IMR-90 (cell line): Measurements from ENCODE around the gene HOXA10. TPM values are rescaled to one million over a fixed set of nuclear protein-coding genes. Genes with fewer than 3 reads are reported as not detected.

Experiments used
- ATAC-seq: fragments of 200-7000 bp; cut with Tn5 transposase; 2 replicates; pipeline ENCODE4 v1.9.1; 2020; ENCODE audit warnings: low read depth, mild to moderate bottlenecking, moderate library complexity
- BruUV-seq: library from RNA; stranded (reverse); fragments of 400-500 nt; replicated peaks from 2 replicates; lab custom pipeline; 2021; lab: Mats Ljungman, UMichigan
- CTCF ChIA-PET: fragments of 300-600 bp; formaldehyde crosslinking; extraction: SDS; loops from one replicate; lab custom pipeline; 2021; ENCODE audit warnings: antibody characterized with exemption; lab: Yijun Ruan, JAX
- POLR2A ChIA-PET: fragments of 300-600 bp; sonication (Branson Sonifier 250); formaldehyde crosslinking; loops from one replicate; lab custom pipeline; 2022; ENCODE audit warnings: antibody characterized with exemption; ENCODE audit not compliant: unreplicated experiment; lab: Charles Lee
- DNase-seq: peaks from one replicate; pipeline ENCODE4 v3.0.0; 2013
- H2AFZ ChIP-seq: replicated peaks from 2 replicates; pipeline ENCODE3; 2013; ENCODE audit warnings: low read length, mild to moderate bottlenecking; ENCODE audit not compliant: poor library complexity
- H2AK5ac ChIP-seq: 2 replicates; pipeline ENCODE4 v1.6.1; 2013; ENCODE audit warnings: low read depth, low read length, inconsistent platforms
- H2AK9ac ChIP-seq: replicated peaks from 2 replicates; pipeline ENCODE3; 2013; ENCODE audit warnings: mild to moderate bottlenecking, low read depth, low read length, moderate library complexity; ENCODE audit not compliant: poor library complexity
- H2BK120ac ChIP-seq: 2 replicates; pipeline ENCODE4 v1.6.1; 2013; ENCODE audit warnings: low read depth, low read length, inconsistent platforms
- H2BK15ac ChIP-seq: 3 replicates; pipeline ENCODE4 v1.6.1; 2013; ENCODE audit warnings: low read depth, low read length, inconsistent platforms
- H2BK20ac ChIP-seq: 2 replicates; pipeline ENCODE4 v1.6.1; 2013; ENCODE audit warnings: low read depth, mild to moderate bottlenecking, inconsistent platforms, low read length, moderate library complexity
- H2BK5ac ChIP-seq: 2 replicates; pipeline ENCODE4 v1.6.1; 2013; ENCODE audit warnings: mild to moderate bottlenecking, low read depth, low read length, inconsistent platforms; ENCODE audit not compliant: poor library complexity, severe bottlenecking
- H3K14ac ChIP-seq: replicated peaks from 2 replicates; pipeline ENCODE4 v1.6.1; 2013; ENCODE audit warnings: low read depth, low read length, inconsistent platforms
- H3K18ac ChIP-seq: 2 replicates; pipeline ENCODE4 v1.6.1; 2013; ENCODE audit warnings: low read depth, low read length, control low read depth
- H3K23ac ChIP-seq: 2 replicates; pipeline ENCODE4 v1.6.1; 2013; ENCODE audit warnings: low read depth, low read length, inconsistent platforms
- H3K27ac ChIP-seq: 2 replicates; pipeline ENCODE4 v1.5.1; 2013; ENCODE audit warnings: mild to moderate bottlenecking, control low read depth, low read length; ENCODE audit not compliant: insufficient read depth
- H3K27me3 ChIP-seq: 2 replicates; pipeline ENCODE4 v1.6.1; 2013; ENCODE audit warnings: low read length; ENCODE audit not compliant: control insufficient read depth, insufficient read depth
- H3K36me3 ChIP-seq: 2 replicates; pipeline ENCODE4 v1.6.1; 2013; ENCODE audit warnings: low read length, mixed read lengths; ENCODE audit not compliant: control insufficient read depth, insufficient read depth
- H3K4ac ChIP-seq: 2 replicates; pipeline ENCODE4 v1.6.1; 2013; ENCODE audit warnings: low read depth, low read length, inconsistent platforms
- H3K4me1 ChIP-seq: 2 replicates; pipeline ENCODE4 v1.6.1; 2013; ENCODE audit warnings: low read length, mixed read lengths; ENCODE audit not compliant: control insufficient read depth, insufficient read depth
- H3K4me2 ChIP-seq: 2 replicates; pipeline ENCODE4 v1.6.1; 2013; ENCODE audit warnings: low read depth, mild to moderate bottlenecking, control low read depth, low read length, moderate library complexity
- H3K4me3 ChIP-seq: 2 replicates; pipeline ENCODE4 v1.5.1; 2013; ENCODE audit warnings: low read depth, mild to moderate bottlenecking, control low read depth, low read length, moderate library complexity; ENCODE audit not compliant: insufficient read depth
- H3K56ac ChIP-seq: 2 replicates; pipeline ENCODE4 v1.6.1; 2013; ENCODE audit warnings: low read length, inconsistent platforms; ENCODE audit not compliant: insufficient read depth; ENCODE audit errors: extremely low read depth
- H3K79me1 ChIP-seq, 2 experiments: 2 replicates each; pipeline ENCODE4 v1.6.1; 2013; ENCODE audit warnings: low read length in 2 of 2, inconsistent platforms in 1 of 2, low read depth in 1 of 2
- H3K9ac ChIP-seq: 2 replicates; pipeline ENCODE4 v1.6.1; 2013; ENCODE audit warnings: low read depth, low read length, control low read depth
- H3K9me1 ChIP-seq: 2 replicates; pipeline ENCODE4 v1.6.1; 2013; ENCODE audit warnings: low read length, inconsistent platforms; ENCODE audit not compliant: insufficient read depth
- H3K9me3 ChIP-seq: 2 replicates; pipeline ENCODE4 v1.6.1; 2013; ENCODE audit warnings: low read length; ENCODE audit not compliant: control insufficient read depth, insufficient read depth
- H4K20me1 ChIP-seq: 2 replicates; pipeline ENCODE4 v1.6.1; 2013; ENCODE audit warnings: low read length, inconsistent platforms; ENCODE audit not compliant: insufficient read depth
- H4K5ac ChIP-seq: 2 replicates; pipeline ENCODE4 v1.6.1; 2013; ENCODE audit warnings: mild to moderate bottlenecking, low read depth, low read length, control low read depth
- H4K8ac ChIP-seq, 2 experiments: 2 replicates each; pipeline ENCODE4 v1.6.1; 2013; ENCODE audit warnings: low read depth in 2 of 2, low read length in 2 of 2, control low read depth in 1 of 2, inconsistent platforms in 1 of 2
- H4K91ac ChIP-seq: 2 replicates; pipeline ENCODE4 v1.6.1; 2013; ENCODE audit warnings: low read depth, low read length, inconsistent platforms; ENCODE audit not compliant: insufficient read depth
- BHLHE40 ChIP-seq: fragments of 150-350 bp; IDR thresholded peaks from 2 replicates; pipeline ENCODE4 v1.6.1; 2016; ENCODE audit warnings: mild to moderate bottlenecking, low read depth, low read length
- CEBPB ChIP-seq: IDR thresholded peaks from 2 replicates; pipeline ENCODE4 v1.6.1; 2012; ENCODE audit warnings: low read depth, low read length, improper control_type of control experiment
- CHD1 ChIP-seq: IDR thresholded peaks from 2 replicates; pipeline ENCODE4 v1.6.1; 2012; ENCODE audit warnings: low read depth, low read length, improper control_type of control experiment
- ELK1 ChIP-seq: fragments of 150-350 bp; IDR thresholded peaks from 2 replicates; pipeline ENCODE4 v1.6.1; 2016; ENCODE audit warnings: low read depth, mild to moderate bottlenecking, low read length, moderate library complexity, borderline replicate concordance
- FOS ChIP-seq: fragments of 150-350 bp; IDR thresholded peaks from 2 replicates; pipeline ENCODE4 v1.6.1; 2016; ENCODE audit warnings: low read depth, low read length
- MAFK ChIP-seq: IDR thresholded peaks from 2 replicates; pipeline ENCODE4 v1.6.1; 2012; ENCODE audit warnings: low read depth, low read length, improper control_type of control experiment
- MAZ ChIP-seq: IDR thresholded peaks from 2 replicates; pipeline ENCODE4 v1.6.1; 2012; ENCODE audit warnings: low read depth, mild to moderate bottlenecking, low read length, improper control_type of control experiment, moderate library complexity, borderline replicate concordance
- MXI1 ChIP-seq: IDR thresholded peaks from 2 replicates; pipeline ENCODE4 v1.6.1; 2012; ENCODE audit warnings: low read depth, mild to moderate bottlenecking, low read length, moderate library complexity, borderline replicate concordance
- NFE2L2 ChIP-seq: fragments of 150-350 bp; IDR thresholded peaks from 2 replicates; pipeline ENCODE4 v1.6.1; 2016; ENCODE audit warnings: low read depth, mild to moderate bottlenecking, low read length
- POLR2A ChIP-seq: IDR thresholded peaks from 2 replicates; pipeline ENCODE4 v1.6.1; 2012; ENCODE audit warnings: mild to moderate bottlenecking, low read depth, low read length
- RAD21 ChIP-seq: IDR thresholded peaks from 2 replicates; pipeline ENCODE4 v1.6.1; 2012; ENCODE audit warnings: low read length, improper control_type of control experiment
- RCOR1 ChIP-seq: IDR thresholded peaks from 2 replicates; pipeline ENCODE4 v1.6.1; 2012; ENCODE audit warnings: mild to moderate bottlenecking, low read length, improper control_type of control experiment; ENCODE audit not compliant: insufficient replicate concordance
- RFX5 ChIP-seq: IDR thresholded peaks from 2 replicates; pipeline ENCODE4 v1.8.0; 2012; ENCODE audit warnings: low read depth, mild to moderate bottlenecking, low read length, moderate library complexity
- SMC3 ChIP-seq: fragments of 150-350 bp; IDR thresholded peaks from 2 replicates; pipeline ENCODE4 v1.6.1; 2016; ENCODE audit warnings: low read depth, mild to moderate bottlenecking, antibody characterized with exemption, low read length, moderate library complexity
- WGBS, 2 experiments: methylation state at CpG; one replicate each; pipeline versions ENCODE4 v1.1.5 to v1.1.7; 2013; ENCODE audit warnings: missing lambda C conversion rate in 2 of 2; ENCODE audit not compliant: insufficient read length in 1 of 2; ENCODE audit errors: extremely low coverage in 2 of 2; 5-methylcytosine and 5-hydroxymethylcytosine counted together
- dilution Hi-C: fragments of 300-500 bp; cut with HindIII; formaldehyde crosslinking; loops from one replicate; pipeline ENCODE4 v1.14.3; 2018; ENCODE audit warnings: low sequenced_read_pairs; ENCODE audit not compliant: unreplicated experiment
- in situ Hi-C: fragments of 300-500 bp; cut with MboI; formaldehyde crosslinking; loops from 3 replicates; pipeline ENCODE4 v1.14.3; 2019; ENCODE audit warnings: low sequenced_read_pairs, inconsistent platforms, mixed read lengths
- intact Hi-C: fragments of 100-400 bp; cut with micrococcal nuclease; formaldehyde crosslinking; loops from 2 replicates; pipeline ENCODE4 v1.10.0; 2022
- polyA plus RNA-seq, 3 experiments: library from polyadenylated mRNA; depleted of rRNA; stranded (reverse); fragments of >200 nt; gene quantifications; 2 replicates each; pipeline ENCODE4 v1.2.3, GENCODE V29; 2012; ENCODE audit warnings: low replicate concordance in 1 of 3
- total RNA-seq: library from RNA; depleted of rRNA; stranded (reverse); fragments of >200 nt; gene quantifications from 2 replicates; pipeline ENCODE4 v1.2.3, GENCODE V29; 2012
- TF ChIP-seq, protein P1 (sequence below): conservative IDR thresholded peaks from 2 replicates; pipeline ENCODE4 v1.5.1; 2012; ENCODE audit warnings: mild to moderate bottlenecking, low read depth, low read length, improper control_type of control experiment
- TF ChIP-seq, protein P2 (sequence below): fragments of 150-350 bp; IDR thresholded peaks from 2 replicates; pipeline ENCODE4 v1.6.1; 2017; ENCODE audit warnings: mild to moderate bottlenecking, antibody characterized with exemption, low read length, low read depth

The HOXA10 gene
- total and polyA plus RNA-seq, 2 of the 4 experiments (the other 2 are of a cell fraction): 0.10 to 0.18 TPM

DNA sequence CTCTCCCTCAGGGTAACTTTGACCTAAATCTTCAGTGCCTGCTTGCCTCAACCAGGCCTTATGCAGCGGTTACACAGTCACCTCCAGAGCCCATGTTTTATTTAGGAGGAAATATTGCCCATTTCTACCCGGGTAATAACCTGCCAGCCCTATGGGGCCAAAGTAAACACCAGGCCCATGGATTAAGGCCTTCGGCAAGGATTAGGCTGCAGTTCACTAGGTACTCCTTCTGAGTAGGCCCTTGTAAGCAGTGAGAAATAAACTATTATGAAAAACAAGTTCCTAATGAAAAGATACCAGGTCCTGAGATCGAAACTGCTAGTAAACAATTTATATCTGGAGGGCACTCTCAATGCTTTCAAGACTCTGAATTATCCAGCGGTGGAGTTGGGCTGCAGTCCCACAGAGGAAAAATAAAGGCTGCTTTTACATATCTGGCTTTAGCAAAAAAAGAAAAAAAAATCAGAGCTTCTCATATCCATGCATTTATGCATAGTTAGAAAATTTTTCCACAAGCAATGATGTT, 3.7 kb upstream of the HOXA10 start:
- no peak overlapping the region for H4K5ac ChIP-seq
- H3K56ac ChIP-seq: no peak overlapping the region
- intact Hi-C loops (no loop called here), dilution Hi-C loops (no loop called here), in situ Hi-C loops (no loop called here)
- no peak overlapping the region for H2BK15ac ChIP-seq
- no peak overlapping the region for H3K18ac ChIP-seq
- no peak overlapping the region for H3K9ac ChIP-seq
- CTCF ChIA-PET: interaction anchor here (0.5 to 1.3 kb wide), 2 partner anchors 17 to 323 kb away, joined by 3 to 4 read pairs; no protein-coding TSS in a partner anchor
- no peak overlapping the region for H3K4me3 ChIP-seq
- H3K14ac ChIP-seq: no peak overlapping the region
- no peak overlapping the region for H2AK5ac ChIP-seq
- peaks cover 3% of the 10 kb centered on the region; the same call in 1 of the 2 replicates for H3K9me3 ChIP-seq
- no peaks in the 10 kb centered on the region; the same call in 1 of the 2 replicates for H3K4me1 ChIP-seq
- H2BK20ac ChIP-seq: no peak overlapping the region
- H3K9me1 ChIP-seq: no peaks in the 10 kb centered on the region
- POLR2A ChIA-PET: no interaction called here
- no peak for TF ChIP-seq BHLHE40
- TF ChIP-seq POLR2A: no peak
- TF ChIP-seq CEBPB: no peak
- TF ChIP-seq FOS: no peak
- TF ChIP-seq CHD1: no peak
- no peak for TF ChIP-seq NFE2L2
- TF ChIP-seq SMC3: no peak
- no peak for TF ChIP-seq ELK1
- no peak for TF ChIP-seq RAD21
- TF ChIP-seq MAFK: no peak
- no peak for TF ChIP-seq RCOR1
- no peak for TF ChIP-seq RFX5
- TF ChIP-seq, protein P1, sequence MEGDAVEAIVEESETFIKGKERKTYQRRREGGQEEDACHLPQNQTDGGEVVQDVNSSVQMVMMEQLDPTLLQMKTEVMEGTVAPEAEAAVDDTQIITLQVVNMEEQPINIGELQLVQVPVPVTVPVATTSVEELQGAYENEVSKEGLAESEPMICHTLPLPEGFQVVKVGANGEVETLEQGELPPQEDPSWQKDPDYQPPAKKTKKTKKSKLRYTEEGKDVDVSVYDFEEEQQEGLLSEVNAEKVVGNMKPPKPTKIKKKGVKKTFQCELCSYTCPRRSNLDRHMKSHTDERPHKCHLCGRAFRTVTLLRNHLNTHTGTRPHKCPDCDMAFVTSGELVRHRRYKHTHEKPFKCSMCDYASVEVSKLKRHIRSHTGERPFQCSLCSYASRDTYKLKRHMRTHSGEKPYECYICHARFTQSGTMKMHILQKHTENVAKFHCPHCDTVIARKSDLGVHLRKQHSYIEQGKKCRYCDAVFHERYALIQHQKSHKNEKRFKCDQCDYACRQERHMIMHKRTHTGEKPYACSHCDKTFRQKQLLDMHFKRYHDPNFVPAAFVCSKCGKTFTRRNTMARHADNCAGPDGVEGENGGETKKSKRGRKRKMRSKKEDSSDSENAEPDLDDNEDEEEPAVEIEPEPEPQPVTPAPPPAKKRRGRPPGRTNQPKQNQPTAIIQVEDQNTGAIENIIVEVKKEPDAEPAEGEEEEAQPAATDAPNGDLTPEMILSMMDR: no peak
- TF ChIP-seq, protein P2, sequence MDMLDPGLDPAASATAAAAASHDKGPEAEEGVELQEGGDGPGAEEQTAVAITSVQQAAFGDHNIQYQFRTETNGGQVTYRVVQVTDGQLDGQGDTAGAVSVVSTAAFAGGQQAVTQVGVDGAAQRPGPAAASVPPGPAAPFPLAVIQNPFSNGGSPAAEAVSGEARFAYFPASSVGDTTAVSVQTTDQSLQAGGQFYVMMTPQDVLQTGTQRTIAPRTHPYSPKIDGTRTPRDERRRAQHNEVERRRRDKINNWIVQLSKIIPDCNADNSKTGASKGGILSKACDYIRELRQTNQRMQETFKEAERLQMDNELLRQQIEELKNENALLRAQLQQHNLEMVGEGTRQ: no peak
- TF ChIP-seq MAZ: no peak
- no peak for TF ChIP-seq MXI1
- H4K8ac ChIP-seq: no peak overlapping the region
- H3K4ac ChIP-seq: no peak overlapping the region
- BruUV-seq: no TSS peak
- no peak overlapping the region for H2AFZ ChIP-seq
- no peaks in the 10 kb centered on the region for H3K36me3 ChIP-seq
- 0 out of 2 replicates have a peak, but pooled peaks cover 7% of the 10 kb centered on the region for H4K20me1 ChIP-seq
- H3K23ac ChIP-seq: no peak overlapping the region
- peaks cover 88% of the 10 kb centered on the region for H3K27me3 ChIP-seq
- H4K91ac ChIP-seq: no peak overlapping the region
- H2BK5ac ChIP-seq: no peak overlapping the region
- no CpG with 5 or more reads among the region's 5 CpGs for WGBS, 2 experiments
- no peak overlapping the region for H2BK120ac ChIP-seq
- no peak overlapping the region for H3K27ac ChIP-seq
- DNase-seq (no peak), ATAC-seq (no peak)
- H3K4me2 ChIP-seq: no peak overlapping the region
- no peaks in the 10 kb centered on the region for H3K79me1 ChIP-seq
- no peak overlapping the region for H2AK9ac ChIP-seq
